ENCODE data around the gene ZNF44.

The ZNF44 gene

DNA sequence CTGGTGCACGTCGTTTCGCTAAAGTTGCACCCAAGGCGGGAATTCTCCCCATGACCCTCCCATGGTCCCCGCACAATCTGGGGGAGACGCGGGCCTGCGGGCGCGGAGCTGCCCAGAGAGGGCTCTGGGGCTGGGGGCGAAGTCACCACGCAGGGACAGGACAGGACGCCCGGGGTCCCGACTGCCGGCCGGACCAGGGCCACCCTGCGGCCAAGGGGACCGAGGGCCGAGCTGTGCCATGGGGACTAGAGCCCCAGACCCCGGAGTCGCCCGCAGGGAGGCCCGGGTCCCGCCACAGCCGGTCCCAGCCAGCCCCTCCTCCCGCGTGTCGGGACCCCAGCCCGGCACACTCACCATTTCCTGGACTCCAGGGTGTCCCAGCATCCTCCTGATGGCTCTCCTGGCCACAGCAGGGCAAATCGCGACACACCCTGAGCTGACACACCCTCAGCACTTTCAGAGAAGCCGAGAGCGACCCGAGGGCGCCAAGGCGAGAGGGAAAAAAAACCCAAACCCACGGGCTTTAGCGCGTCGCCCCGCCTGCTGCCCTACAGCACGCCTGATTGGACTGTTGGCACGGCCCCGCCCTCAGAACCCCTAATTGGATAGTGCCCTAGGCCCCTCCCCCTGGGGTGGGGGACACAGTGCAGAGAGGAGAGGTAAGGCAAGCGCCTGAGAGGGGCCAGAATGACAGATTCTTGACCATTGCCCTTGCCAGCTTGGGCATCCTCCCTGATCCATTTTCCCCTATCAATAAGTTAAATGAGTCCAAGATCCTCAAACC is 28.6 kb downstream of the ZNF44 start:
- Histone ChIP-seq H3K9me3 (ENCODE audit: control insufficient read depth, low read length) (peaks cover 37% of the 10 kb centered on the region), H3K4me1 (ENCODE audit: control insufficient read depth, insufficient read depth, low read length, poor library complexity, severe bottlenecking) (no peaks in the 10 kb centered on the region), H3K27ac (ENCODE audit: insufficient read depth, low read length, poor library complexity, severe bottlenecking) (no peak overlapping the region), H3K36me3 (ENCODE audit: control insufficient read depth, insufficient read depth, low read length) (peaks cover 6% of the 10 kb centered on the region), H3K27me3 (replicated peaks; ENCODE audit: control insufficient read depth, insufficient read depth, low read length, poor library complexity, severe bottlenecking) (no peaks in the 10 kb centered on the region), H3K4me3 (ENCODE audit: insufficient read depth, low read depth, low read length, poor library complexity, severe bottlenecking) (no peak overlapping the region)
- DNase-seq, result no peak

- Histone ChIP-seq H3K27me3 (replicated peaks; ENCODE audit: control insufficient read depth, insufficient read depth, low read length, poor library complexity, severe bottlenecking) (no peaks in the 10 kb centered on the region), H3K9me3 (ENCODE audit: control insufficient read depth, low read length) (peaks cover 14% of the 10 kb centered on the region), H3K27ac (ENCODE audit: insufficient read depth, low read length, poor library complexity, severe bottlenecking) (no peak overlapping the region), H3K4me1 (ENCODE audit: control insufficient read depth, insufficient read depth, low read length, poor library complexity, severe bottlenecking) (no peaks in the 10 kb centered on the region), H3K36me3 (ENCODE audit: control insufficient read depth, insufficient read depth, low read length) (no peaks in the 10 kb centered on the region), H3K4me3 (ENCODE audit: insufficient read depth, low read depth, low read length, poor library complexity, severe bottlenecking) (no peak overlapping the region)
- no peak for DNase-seq
Measured at GRCh38 chr19:12261554-12261953, 33.1 kb downstream of the ZNF44 start.

DNA sequence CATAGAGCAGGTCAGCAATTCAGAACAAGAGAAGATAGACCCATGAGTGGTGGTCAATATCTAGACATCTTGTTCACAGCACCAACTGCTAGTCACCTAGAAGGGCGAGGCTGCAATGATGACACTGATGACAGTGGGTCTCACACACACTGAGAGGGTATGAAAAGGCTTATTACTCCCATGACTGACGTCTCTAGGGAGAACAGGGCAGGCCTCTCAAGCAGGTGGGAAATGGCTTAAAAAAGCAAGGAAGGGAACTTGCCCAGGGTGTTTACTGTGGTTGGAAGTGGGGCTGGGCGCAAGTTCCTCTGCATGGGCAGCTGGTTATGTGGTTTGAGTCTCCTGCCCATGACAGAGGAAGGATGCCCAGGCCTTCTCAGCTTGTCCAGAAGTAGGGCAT is 33.8 kb downstream of the ZNF44 start:
- Histone ChIP-seq H3K27ac (ENCODE audit: insufficient read depth, low read length, poor library complexity, severe bottlenecking) (no peak overlapping the region), H3K9me3 (ENCODE audit: control insufficient read depth, low read length) (peaks cover 7% of the 10 kb centered on the region)
- no peak for DNase-seq

DNA sequence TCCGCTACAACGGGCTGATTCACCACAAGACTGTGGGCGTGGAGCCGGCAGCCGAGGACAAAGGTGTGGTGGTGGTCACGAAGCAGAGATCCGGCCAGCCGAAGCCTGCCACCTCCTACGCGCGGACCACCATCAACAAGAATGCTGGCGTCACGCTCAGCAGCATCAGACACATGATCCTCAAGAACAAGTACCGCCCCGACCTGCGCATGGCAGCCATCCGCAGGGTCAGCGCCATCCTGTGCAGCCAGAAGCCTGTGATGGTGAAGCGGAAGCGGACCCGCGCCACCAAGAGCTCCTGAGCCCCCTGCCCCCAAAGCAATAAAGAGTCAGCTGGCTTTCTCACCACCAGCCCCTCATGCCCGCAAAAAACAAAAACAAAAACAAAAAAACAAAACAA is 34.4 kb downstream of the ZNF44 start:
- DNase-seq, result no peak
- Histone ChIP-seq H3K9me3 (ENCODE audit: control insufficient read depth, low read length) (peaks cover 5% of the 10 kb centered on the region), H3K4me1 (ENCODE audit: control insufficient read depth, insufficient read depth, low read length, poor library complexity, severe bottlenecking) (no peaks in the 10 kb centered on the region), H3K27me3 (replicated peaks; ENCODE audit: control insufficient read depth, insufficient read depth, low read length, poor library complexity, severe bottlenecking) (no peaks in the 10 kb centered on the region), H3K36me3 (ENCODE audit: control insufficient read depth, insufficient read depth, low read length) (no peaks in the 10 kb centered on the region), H3K27ac (ENCODE audit: insufficient read depth, low read length, poor library complexity, severe bottlenecking) (no peak overlapping the region), H3K4me3 (ENCODE audit: insufficient read depth, low read depth, low read length, poor library complexity, severe bottlenecking) (no peak overlapping the region)

More for the DNA sequence above, 33.8 kb downstream of the ZNF44 start:
- Histone ChIP-seq H3K4me3 (ENCODE audit: insufficient read depth, low read depth, low read length, poor library complexity, severe bottlenecking) (no peak overlapping the region), H3K27me3 (replicated peaks; ENCODE audit: control insufficient read depth, insufficient read depth, low read length, poor library complexity, severe bottlenecking) (no peaks in the 10 kb centered on the region), H3K36me3 (ENCODE audit: control insufficient read depth, insufficient read depth, low read length) (no peaks in the 10 kb centered on the region), H3K4me1 (ENCODE audit: control insufficient read depth, insufficient read depth, low read length, poor library complexity, severe bottlenecking) (no peaks in the 10 kb centered on the region)

DNA sequence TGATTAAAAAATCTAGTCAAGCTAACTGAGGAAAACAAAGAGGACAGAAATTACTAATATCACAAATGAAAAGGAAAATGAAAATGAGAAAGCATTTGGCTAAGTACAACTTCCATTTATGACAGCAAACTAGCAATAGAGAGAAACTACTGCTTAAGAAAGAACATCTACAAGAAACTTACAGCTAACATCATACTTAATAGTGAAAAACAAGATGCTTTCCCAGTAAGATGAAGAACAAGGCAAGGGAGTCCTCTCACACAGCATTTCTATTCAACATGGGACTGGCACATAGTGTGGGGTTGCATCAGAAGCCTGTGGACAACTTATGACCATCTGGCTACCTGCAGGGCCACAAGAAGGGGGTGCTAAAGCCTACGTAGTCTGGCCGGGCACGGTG is 39.3 kb downstream of the ZNF44 start:
- H3K9me3 ChIP-seq (ENCODE audit: control insufficient read depth, low read length), result peaks cover 13% of the 10 kb centered on the region
- no peak overlapping the region for H3K27ac ChIP-seq (ENCODE audit: insufficient read depth, low read length, poor library complexity, severe bottlenecking)
- H3K4me1 ChIP-seq (ENCODE audit: control insufficient read depth, insufficient read depth, low read length, poor library complexity, severe bottlenecking), result no peaks in the 10 kb centered on the region
- DNase-seq, result no peak
- no peak overlapping the region for H3K4me3 ChIP-seq (ENCODE audit: insufficient read depth, low read depth, low read length, poor library complexity, severe bottlenecking)
- H3K27me3 ChIP-seq (replicated peaks; ENCODE audit: control insufficient read depth, insufficient read depth, low read length, poor library complexity, severe bottlenecking), result no peaks in the 10 kb centered on the region
- H3K36me3 ChIP-seq (ENCODE audit: control insufficient read depth, insufficient read depth, low read length), result no peaks in the 10 kb centered on the region

GRCh38 chr19:12247644-12248222 is 47.0 kb downstream of the ZNF44 start:
- H3K27me3 ChIP-seq (replicated peaks; ENCODE audit: control insufficient read depth, insufficient read depth, low read length, poor library complexity, severe bottlenecking), result no peaks in the 10 kb centered on the region
- peaks cover 42% of the 10 kb centered on the region for H3K9me3 ChIP-seq (ENCODE audit: control insufficient read depth, low read length)
- no peak for DNase-seq
- no peak overlapping the region for H3K4me3 ChIP-seq (ENCODE audit: insufficient read depth, low read depth, low read length, poor library complexity, severe bottlenecking)
- H3K4me1 ChIP-seq (ENCODE audit: control insufficient read depth, insufficient read depth, low read length, poor library complexity, severe bottlenecking), result no peaks in the 10 kb centered on the region
- peaks cover 23% of the 10 kb centered on the region for H3K36me3 ChIP-seq (ENCODE audit: control insufficient read depth, insufficient read depth, low read length)
- H3K27ac ChIP-seq (ENCODE audit: insufficient read depth, low read length, poor library complexity, severe bottlenecking), result no peak overlapping the region

- H3K36me3 ChIP-seq (ENCODE audit: control insufficient read depth, insufficient read depth, low read length), result peaks cover 22% of the 10 kb centered on the region
- H3K9me3 ChIP-seq (ENCODE audit: control insufficient read depth, low read length), result peaks cover 21% of the 10 kb centered on the region
Measured at GRCh38 chr19:12244370-12244769, 50.3 kb downstream of the ZNF44 start.

DNA sequence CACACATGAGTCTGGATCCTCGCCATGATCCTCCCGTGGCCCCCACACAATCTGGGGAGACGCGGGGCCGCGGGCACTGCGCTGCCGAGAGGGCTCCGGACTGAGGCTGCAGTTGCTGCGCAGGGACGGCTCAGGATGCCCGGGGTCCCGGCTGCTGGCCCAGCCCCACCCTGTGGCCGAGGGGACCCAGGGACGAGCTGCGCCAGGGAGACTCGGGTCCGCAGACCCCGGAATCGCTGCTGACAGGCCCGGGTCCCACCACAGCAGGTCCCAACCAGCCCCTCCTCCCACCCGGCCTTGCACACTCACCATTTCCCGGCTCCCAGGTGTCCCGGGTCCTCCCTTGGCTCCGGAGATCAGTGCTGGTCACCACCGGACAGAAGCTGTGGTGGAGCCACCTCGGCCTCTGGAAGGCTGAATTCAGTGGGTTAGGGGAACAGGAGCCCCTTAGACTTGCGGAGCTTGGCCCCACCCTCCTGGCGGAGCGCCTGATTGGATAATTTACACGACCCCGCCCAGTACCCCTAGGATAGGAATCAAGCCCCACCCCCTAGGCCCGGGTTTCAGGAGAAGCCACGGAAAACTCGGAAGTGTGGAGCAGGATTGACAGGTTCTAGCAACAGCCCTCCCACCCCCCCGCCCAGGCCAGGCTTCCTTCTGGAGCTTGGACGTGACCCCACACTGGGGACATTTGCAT is 57.4 kb downstream of the ZNF44 start:
- H3K4me1 ChIP-seq (ENCODE audit: control insufficient read depth, insufficient read depth, low read length, poor library complexity, severe bottlenecking), result no peaks in the 10 kb centered on the region
- H3K36me3 ChIP-seq (ENCODE audit: control insufficient read depth, insufficient read depth, low read length), result peaks cover 3% of the 10 kb centered on the region
- no peak for DNase-seq
- H3K4me3 ChIP-seq (ENCODE audit: insufficient read depth, low read depth, low read length, poor library complexity, severe bottlenecking), result no peak overlapping the region
- no peak overlapping the region for H3K27ac ChIP-seq (ENCODE audit: insufficient read depth, low read length, poor library complexity, severe bottlenecking)
- no peaks in the 10 kb centered on the region for H3K9me3 ChIP-seq (ENCODE audit: control insufficient read depth, low read length)
- no peaks in the 10 kb centered on the region for H3K27me3 ChIP-seq (replicated peaks; ENCODE audit: control insufficient read depth, insufficient read depth, low read length, poor library complexity, severe bottlenecking)

More at GRCh38 chr19:12244370-12244769, 50.3 kb downstream of the ZNF44 start:
- Histone ChIP-seq H3K27ac (ENCODE audit: insufficient read depth, low read length, poor library complexity, severe bottlenecking) (no peak overlapping the region), H3K4me1 (ENCODE audit: control insufficient read depth, insufficient read depth, low read length, poor library complexity, severe bottlenecking) (no peaks in the 10 kb centered on the region), H3K27me3 (replicated peaks; ENCODE audit: control insufficient read depth, insufficient read depth, low read length, poor library complexity, severe bottlenecking) (no peaks in the 10 kb centered on the region), H3K4me3 (ENCODE audit: insufficient read depth, low read depth, low read length, poor library complexity, severe bottlenecking) (no peak overlapping the region)
- DNase-seq, result no peak

GRCh38 chr19:12232961-12233360 is 61.7 kb downstream of the ZNF44 start:
- no peak overlapping the region for H3K4me3 ChIP-seq (ENCODE audit: insufficient read depth, low read depth, low read length, poor library complexity, severe bottlenecking)
- H3K4me1 ChIP-seq (ENCODE audit: control insufficient read depth, insufficient read depth, low read length, poor library complexity, severe bottlenecking), result no peaks in the 10 kb centered on the region
- no peaks in the 10 kb centered on the region for H3K36me3 ChIP-seq (ENCODE audit: control insufficient read depth, insufficient read depth, low read length)
- H3K27me3 ChIP-seq (replicated peaks; ENCODE audit: control insufficient read depth, insufficient read depth, low read length, poor library complexity, severe bottlenecking), result no peaks in the 10 kb centered on the region
- H3K27ac ChIP-seq (ENCODE audit: insufficient read depth, low read length, poor library complexity, severe bottlenecking), result no peak overlapping the region
- no peak for DNase-seq
- H3K9me3 ChIP-seq (ENCODE audit: control insufficient read depth, low read length), result no peaks in the 10 kb centered on the region
